Measurements from ENCODE around the gene MYO3B. TPM values are rescaled to one million over a fixed set of nuclear protein-coding genes. Genes with fewer than 3 reads are reported as not detected.

MYO3B gene
- total RNA-seq, 1 experiment from 2014 or later = 0.50 TPM

- ChIA-PET CTCF (no interaction called here), POLR2A (no interaction called here)
- no peaks in the 10 kb centered on the region for H3K36me3 Mint-ChIP-seq
- no peaks in the 10 kb centered on the region for H3K9me3 Mint-ChIP-seq
- DNase-seq (ENCODE audit: low spot score) (no peak), ATAC-seq (no peak)
- no peak overlapping the region for H3K4me3 Mint-ChIP-seq
- peaks cover 38% of the 10 kb centered on the region for H3K4me1 Mint-ChIP-seq
- H3K27me3 Mint-ChIP-seq (ENCODE audit: low read depth) = peaks cover 2% of the 10 kb centered on the region; the same call in 1 of the 2 replicates
- no peak for TF ChIP-seq MLX (CRISPR knock-in tag; IDR thresholded peaks at IDR 0.05)
- TF ChIP-seq, protein P1, sequence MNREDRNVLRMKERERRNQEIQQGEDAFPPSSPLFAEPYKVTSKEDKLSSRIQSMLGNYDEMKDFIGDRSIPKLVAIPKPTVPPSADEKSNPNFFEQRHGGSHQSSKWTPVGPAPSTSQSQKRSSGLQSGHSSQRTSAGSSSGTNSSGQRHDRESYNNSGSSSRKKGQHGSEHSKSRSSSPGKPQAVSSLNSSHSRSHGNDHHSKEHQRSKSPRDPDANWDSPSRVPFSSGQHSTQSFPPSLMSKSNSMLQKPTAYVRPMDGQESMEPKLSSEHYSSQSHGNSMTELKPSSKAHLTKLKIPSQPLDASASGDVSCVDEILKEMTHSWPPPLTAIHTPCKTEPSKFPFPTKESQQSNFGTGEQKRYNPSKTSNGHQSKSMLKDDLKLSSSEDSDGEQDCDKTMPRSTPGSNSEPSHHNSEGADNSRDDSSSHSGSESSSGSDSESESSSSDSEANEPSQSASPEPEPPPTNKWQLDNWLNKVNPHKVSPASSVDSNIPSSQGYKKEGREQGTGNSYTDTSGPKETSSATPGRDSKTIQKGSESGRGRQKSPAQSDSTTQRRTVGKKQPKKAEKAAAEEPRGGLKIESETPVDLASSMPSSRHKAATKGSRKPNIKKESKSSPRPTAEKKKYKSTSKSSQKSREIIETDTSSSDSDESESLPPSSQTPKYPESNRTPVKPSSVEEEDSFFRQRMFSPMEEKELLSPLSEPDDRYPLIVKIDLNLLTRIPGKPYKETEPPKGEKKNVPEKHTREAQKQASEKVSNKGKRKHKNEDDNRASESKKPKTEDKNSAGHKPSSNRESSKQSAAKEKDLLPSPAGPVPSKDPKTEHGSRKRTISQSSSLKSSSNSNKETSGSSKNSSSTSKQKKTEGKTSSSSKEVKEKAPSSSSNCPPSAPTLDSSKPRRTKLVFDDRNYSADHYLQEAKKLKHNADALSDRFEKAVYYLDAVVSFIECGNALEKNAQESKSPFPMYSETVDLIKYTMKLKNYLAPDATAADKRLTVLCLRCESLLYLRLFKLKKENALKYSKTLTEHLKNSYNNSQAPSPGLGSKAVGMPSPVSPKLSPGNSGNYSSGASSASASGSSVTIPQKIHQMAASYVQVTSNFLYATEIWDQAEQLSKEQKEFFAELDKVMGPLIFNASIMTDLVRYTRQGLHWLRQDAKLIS (CRISPR knock-in tag; IDR thresholded peaks at IDR 0.05; ENCODE audit: borderline replicate concordance) = no peak
- TF ChIP-seq ZNF219 (CRISPR knock-in tag; IDR thresholded peaks at IDR 0.05; ENCODE audit: borderline replicate concordance) = no peak
- no peak for TF ChIP-seq ZNF121 (CRISPR knock-in tag; IDR thresholded peaks at IDR 0.05)
- no peak for TF ChIP-seq NR3C1 (CRISPR knock-in tag; conservative IDR thresholded peaks at IDR 0.05; ENCODE audit: low read depth)
- no peak for TF ChIP-seq RORB (CRISPR knock-in tag; IDR thresholded peaks at IDR 0.05)
- TF ChIP-seq NFYB (CRISPR knock-in tag; conservative IDR thresholded peaks at IDR 0.05; ENCODE audit: low read depth) = no peak
- TF ChIP-seq FOXJ3 (CRISPR knock-in tag; IDR thresholded peaks at IDR 0.05; ENCODE audit: borderline replicate concordance) = no peak
- TF ChIP-seq ZNF671 (CRISPR knock-in tag; IDR thresholded peaks at IDR 0.05) = no peak
- no peak for TF ChIP-seq AR (CRISPR knock-in tag; IDR thresholded peaks at IDR 0.05)
- no peak for TF ChIP-seq ATF2 (CRISPR knock-in tag; IDR thresholded peaks at IDR 0.05; ENCODE audit: borderline replicate concordance, low read depth)
- no peak for TF ChIP-seq ZNF317 (CRISPR knock-in tag; IDR thresholded peaks at IDR 0.05; ENCODE audit: borderline replicate concordance, low read depth)
- H3K27ac Mint-ChIP-seq = no peak overlapping the region
Observed at GRCh38 chr2:170226216-170226615, 48.3 kb downstream of the MYO3B start.

DNA sequence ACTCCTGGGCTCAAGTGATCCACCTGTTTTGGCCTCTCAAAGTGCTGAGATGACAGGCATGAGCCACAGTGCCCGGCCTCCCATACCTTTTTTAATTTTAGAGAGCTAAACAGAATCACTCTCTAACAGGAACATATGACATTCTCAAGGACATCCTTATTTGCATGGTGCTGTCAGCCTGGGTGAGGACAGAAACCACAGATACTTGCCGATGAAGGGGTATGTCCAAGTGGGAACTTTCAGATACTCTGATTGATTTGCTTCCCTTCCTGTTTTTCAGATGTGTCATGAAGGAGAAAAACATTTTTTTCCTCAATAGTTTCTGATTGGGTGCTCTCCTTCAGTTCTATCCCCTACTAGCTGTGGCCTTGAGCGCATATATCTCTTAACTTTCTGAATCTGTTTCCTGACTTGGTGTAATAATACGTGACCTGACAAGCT, 49.6 kb downstream of the MYO3B start:
- no peak for ATAC-seq
- peaks cover 25% of the 10 kb centered on the region for H3K4me1 Mint-ChIP-seq
- no peak overlapping the region for H3K4me3 Mint-ChIP-seq
- no peaks in the 10 kb centered on the region for H3K9me3 Mint-ChIP-seq
- H3K27ac Mint-ChIP-seq = no peak overlapping the region
- no peak for DNase-seq (ENCODE audit: low spot score)
- no peaks in the 10 kb centered on the region for H3K36me3 Mint-ChIP-seq
- POLR2A ChIA-PET = no interaction called here
- peaks cover 2% of the 10 kb centered on the region for H3K27me3 Mint-ChIP-seq (ENCODE audit: low read depth)
- CTCF ChIA-PET = no interaction called here
- TF ChIP-seq GTF2I (CRISPR knock-in tag; conservative IDR thresholded peaks at IDR 0.05) (no peak), MXD4 (CRISPR knock-in tag; IDR thresholded peaks at IDR 0.05; ENCODE audit: borderline replicate concordance) (no peak), ZNF396 (CRISPR knock-in tag; IDR thresholded peaks at IDR 0.05; ENCODE audit: borderline replicate concordance) (no peak), RORB (CRISPR knock-in tag; IDR thresholded peaks at IDR 0.05) (no peak), CBFB (CRISPR knock-in tag; IDR thresholded peaks at IDR 0.05; ENCODE audit: low read depth) (no peak), ZNF121 (CRISPR knock-in tag; IDR thresholded peaks at IDR 0.05) (no peak)
- TF ChIP-seq, protein P2, sequence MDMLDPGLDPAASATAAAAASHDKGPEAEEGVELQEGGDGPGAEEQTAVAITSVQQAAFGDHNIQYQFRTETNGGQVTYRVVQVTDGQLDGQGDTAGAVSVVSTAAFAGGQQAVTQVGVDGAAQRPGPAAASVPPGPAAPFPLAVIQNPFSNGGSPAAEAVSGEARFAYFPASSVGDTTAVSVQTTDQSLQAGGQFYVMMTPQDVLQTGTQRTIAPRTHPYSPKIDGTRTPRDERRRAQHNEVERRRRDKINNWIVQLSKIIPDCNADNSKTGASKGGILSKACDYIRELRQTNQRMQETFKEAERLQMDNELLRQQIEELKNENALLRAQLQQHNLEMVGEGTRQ (CRISPR knock-in tag; IDR thresholded peaks at IDR 0.05) = no peak

Measured in WTC11 (cell line).